ENCODE measurements around the gene PSTPIP1. TPM values are rescaled to one million over a fixed set of nuclear protein-coding genes. Genes with fewer than 3 reads are reported as not detected.

Gene PSTPIP1
- total and polyA plus RNA-seq, 2 of the 13 experiments (the other 11 are each of a cell fraction or from before 2014, with no cell fraction given) = 4.4 to 8.7 TPM

DNA sequence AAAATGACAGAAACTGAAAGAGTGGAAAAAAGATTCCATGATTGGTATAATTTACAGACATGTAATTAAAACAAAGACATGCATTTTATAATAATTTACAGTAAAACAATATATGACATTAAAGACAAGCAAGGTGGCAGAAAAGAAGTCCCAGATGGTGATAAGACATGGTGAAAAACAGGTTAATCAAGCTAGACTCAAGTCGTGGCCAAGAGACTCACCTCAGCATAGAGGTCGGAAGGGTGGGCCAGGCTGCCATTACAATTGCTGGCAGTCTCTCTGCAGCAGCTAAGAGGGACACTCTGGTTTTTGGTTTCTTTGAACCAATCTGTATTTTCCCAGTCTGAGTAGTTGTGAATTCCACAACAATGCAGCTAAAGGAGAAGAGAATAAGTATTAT is 57.6 kb downstream of the PSTPIP1 start:
- no peak for FAIRE-seq
- CTCF ChIA-PET (ENCODE audit: low intra/inter-chr PET ratio, low total read pairs) = no interaction called here
- Histone ChIP-seq H3K27me3 (ENCODE audit: control insufficient read depth in 1 of 2, insufficient read depth in 2 of 2, low read length in 2 of 2) (no peaks in the 10 kb centered on the region), H3K27ac (ENCODE audit: extremely low read length, insufficient read depth, low read length) (no peak overlapping the region), H2AFZ (ENCODE audit: low read length) (no peak overlapping the region), H3K4me1 (ENCODE audit: insufficient read depth, low read length) (peaks cover 19% of the 10 kb centered on the region), H3K9ac (ENCODE audit: insufficient read depth, low read depth, low read length) (no peak overlapping the region), H3K4me2 (ENCODE audit: low read depth, low read length) (no peak overlapping the region), H3K4me3 (replicated peaks in 1 of 3; ENCODE audit: insufficient read depth in 1 of 3, low read depth in 2 of 3, low read length in 3 of 3) (no peak overlapping the region), H4K20me1 (ENCODE audit: insufficient read depth, low read length) (peaks cover 10% of the 10 kb centered on the region), H3K79me2 (ENCODE audit: insufficient read depth, low read length) (no peaks in the 10 kb centered on the region), H3K9me3 (ENCODE audit: low read length) (no peaks in the 10 kb centered on the region), H3K36me3 (replicated peaks in 1 of 2; ENCODE audit: control insufficient read depth in 1 of 2, insufficient read depth in 2 of 2, low read length in 2 of 2) (peaks cover 1 to 17% of the 10 kb centered on the region in 2 experiments)
- in situ Hi-C loops (cut with HindIII; ENCODE audit: extremely low pct_ligation_motif_present, low pct_unique_long_range_greater_than_20kb) = no loop called here
- intact Hi-C loops (cut with micrococcal nuclease; ENCODE audit: unreplicated experiment) = no loop called here
- TF ChIP-seq TBX3 (IDR thresholded peaks at IDR 0.05; ENCODE audit: borderline replicate concordance) (no peak), ZNF124 (CRISPR knock-in tag; IDR thresholded peaks at IDR 0.05) (no peak), HIVEP1 (CRISPR knock-in tag; IDR thresholded peaks at IDR 0.05) (no peak), ZNF7 (CRISPR knock-in tag; IDR thresholded peaks at IDR 0.05) (no peak), JUNB (CRISPR knock-in tag; IDR thresholded peaks at IDR 0.05; ENCODE audit: borderline replicate concordance) (no peak)
- TF ChIP-seq, protein P1, sequence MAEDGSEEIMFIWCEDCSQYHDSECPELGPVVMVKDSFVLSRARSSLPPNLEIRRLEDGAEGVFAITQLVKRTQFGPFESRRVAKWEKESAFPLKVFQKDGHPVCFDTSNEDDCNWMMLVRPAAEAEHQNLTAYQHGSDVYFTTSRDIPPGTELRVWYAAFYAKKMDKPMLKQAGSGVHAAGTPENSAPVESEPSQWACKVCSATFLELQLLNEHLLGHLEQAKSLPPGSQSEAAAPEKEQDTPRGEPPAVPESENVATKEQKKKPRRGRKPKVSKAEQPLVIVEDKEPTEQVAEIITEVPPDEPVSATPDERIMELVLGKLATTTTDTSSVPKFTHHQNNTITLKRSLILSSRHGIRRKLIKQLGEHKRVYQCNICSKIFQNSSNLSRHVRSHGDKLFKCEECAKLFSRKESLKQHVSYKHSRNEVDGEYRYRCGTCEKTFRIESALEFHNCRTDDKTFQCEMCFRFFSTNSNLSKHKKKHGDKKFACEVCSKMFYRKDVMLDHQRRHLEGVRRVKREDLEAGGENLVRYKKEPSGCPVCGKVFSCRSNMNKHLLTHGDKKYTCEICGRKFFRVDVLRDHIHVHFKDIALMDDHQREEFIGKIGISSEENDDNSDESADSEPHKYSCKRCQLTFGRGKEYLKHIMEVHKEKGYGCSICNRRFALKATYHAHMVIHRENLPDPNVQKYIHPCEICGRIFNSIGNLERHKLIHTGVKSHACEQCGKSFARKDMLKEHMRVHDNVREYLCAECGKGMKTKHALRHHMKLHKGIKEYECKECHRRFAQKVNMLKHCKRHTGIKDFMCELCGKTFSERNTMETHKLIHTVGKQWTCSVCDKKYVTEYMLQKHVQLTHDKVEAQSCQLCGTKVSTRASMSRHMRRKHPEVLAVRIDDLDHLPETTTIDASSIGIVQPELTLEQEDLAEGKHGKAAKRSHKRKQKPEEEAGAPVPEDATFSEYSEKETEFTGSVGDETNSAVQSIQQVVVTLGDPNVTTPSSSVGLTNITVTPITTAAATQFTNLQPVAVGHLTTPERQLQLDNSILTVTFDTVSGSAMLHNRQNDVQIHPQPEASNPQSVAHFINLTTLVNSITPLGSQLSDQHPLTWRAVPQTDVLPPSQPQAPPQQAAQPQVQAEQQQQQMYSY (CRISPR knock-in tag; IDR thresholded peaks at IDR 0.05) = no peak
- no peak for ATAC-seq
- BruUV-seq (replicated peaks) = no TSS peak
- 87% methylated on average over 2 of the region's 2 CpGs for WGBS (ENCODE audit: low lambda C conversion rate)
- POLR2A ChIA-PET = no interaction called here
- DNase-seq (ENCODE audit: low spot score) = no peak

All from HepG2 (cell line).